Left ventricle myocardium inferior (tissue), 1 donor: ENCODE results near the gene PRKCQ. TPM values are rescaled to one million over a fixed set of nuclear protein-coding genes. Genes with fewer than 3 reads are reported as not detected.

Source experiments
- DNase-seq: peaks from one replicate; pipeline ENCODE4 v3.0.0-alpha.2; 2020
- H3K27ac ChIP-seq: fragments of 200-600 bp; replicated peaks from 2 replicates; pipeline ENCODE4 v1.8.0; 2021
- H3K27me3 ChIP-seq: fragments of 200-600 bp; 2 replicates; pipeline ENCODE4 v1.8.0; 2021; ENCODE audit warnings: low read depth
- H3K36me3 ChIP-seq: fragments of 200-600 bp; 2 replicates; pipeline ENCODE4 v1.8.0; 2021
- H3K4me1 ChIP-seq: fragments of 200-600 bp; 2 replicates; pipeline ENCODE4 v1.8.0; 2021
- H3K4me3 ChIP-seq: fragments of 200-600 bp; 2 replicates; pipeline ENCODE4 v1.8.0; 2021; ENCODE audit warnings: mild to moderate bottlenecking, moderate library complexity
- H3K9me3 ChIP-seq: fragments of 200-600 bp; replicated peaks from 2 replicates; pipeline ENCODE4 v1.8.0; 2021
- CTCF ChIP-seq: fragments of 200-600 bp; IDR thresholded peaks from 2 replicates; pipeline ENCODE4 v1.8.0; 2021; ENCODE audit warnings: antibody characterized with exemption, mild to moderate bottlenecking, borderline replicate concordance
- intact Hi-C: fragments of 100-400 bp; cut with micrococcal nuclease; formaldehyde crosslinking; loops from one replicate; pipeline ENCODE4 v1.11.0; 2022
- total RNA-seq: library from RNA; stranded (reverse); fragmentation: NEBNext Ultra II Directional; extraction: Animal tissue kit (Norgen Biotek cat#: 25700); gene quantifications from one replicate; pipeline ENCODE4 v1.2.1, GENCODE V29; 2021
- donor health status: DM: no; HTN: yes; CAD: no; lungs with severe emphysema.

The PRKCQ gene
- total RNA-seq, 1 donor from 2014 or later = 0.16 TPM

- Histone ChIP-seq H3K9me3 (no peaks in the 10 kb centered on the region), H3K4me1 (no peaks in the 10 kb centered on the region), H3K36me3 (no peaks in the 10 kb centered on the region), H3K27ac (no peak overlapping the region), H3K4me3 (no peak overlapping the region), H3K27me3 (peaks cover 46% of the 10 kb centered on the region)
- no peak for DNase-seq
- intact Hi-C loops = no loop called here
- TF ChIP-seq CTCF = no peak
These were observed 15.4 kb upstream of the PRKCQ start for GRCh38 chr10:6595499-6595898.

GRCh38 chr10:6593241-6593671 lies 13.2 kb upstream of the PRKCQ start:
- H3K4me3 ChIP-seq = no peak overlapping the region
- H3K9me3 ChIP-seq = no peaks in the 10 kb centered on the region
- intact Hi-C loops = no loop called here
- no peaks in the 10 kb centered on the region for H3K36me3 ChIP-seq
- peaks cover 52% of the 10 kb centered on the region for H3K27me3 ChIP-seq
- DNase-seq = no peak
- no peak overlapping the region for H3K27ac ChIP-seq
- TF ChIP-seq CTCF = no peak
- no peaks in the 10 kb centered on the region for H3K4me1 ChIP-seq

GRCh38 chr10:6592080-6592479 lies 12.0 kb upstream of the PRKCQ start:
- Histone ChIP-seq H3K36me3 (no peaks in the 10 kb centered on the region), H3K27me3 (peaks cover 62% of the 10 kb centered on the region), H3K9me3 (no peaks in the 10 kb centered on the region), H3K4me3 (no peak overlapping the region), H3K4me1 (no peaks in the 10 kb centered on the region), H3K27ac (no peak overlapping the region)
- intact Hi-C loops = no loop called here
- DNase-seq = no peak
- no peak for TF ChIP-seq CTCF

- Histone ChIP-seq H3K27me3 (peaks cover 66% of the 10 kb centered on the region), H3K4me1 (no peaks in the 10 kb centered on the region), H3K27ac (no peak overlapping the region), H3K9me3 (no peaks in the 10 kb centered on the region), H3K36me3 (no peaks in the 10 kb centered on the region), H3K4me3 (no peak overlapping the region)
- no peak for DNase-seq
- intact Hi-C loops = no loop called here
- no peak for TF ChIP-seq CTCF
These were observed 11.6 kb upstream of the PRKCQ start for GRCh38 chr10:6591668-6592067.

- no peak for TF ChIP-seq CTCF
- Histone ChIP-seq H3K27ac (no peak overlapping the region), H3K27me3 (peaks cover 76% of the 10 kb centered on the region), H3K9me3 (no peaks in the 10 kb centered on the region), H3K36me3 (no peaks in the 10 kb centered on the region), H3K4me3 (no peak overlapping the region), H3K4me1 (no peaks in the 10 kb centered on the region)
- intact Hi-C loops = no loop called here
- DNase-seq = no peak
These were observed 10.0 kb upstream of the PRKCQ start for GRCh38 chr10:6590100-6590499.
